ENCODE data around the gene OLFML2A.
"Not testable (repeated sequence)": the region's sequence is repeated elsewhere in the genome, so short reads cannot be mapped to it uniquely, and the experiment has no call there.

Gene OLFML2A

DNA sequence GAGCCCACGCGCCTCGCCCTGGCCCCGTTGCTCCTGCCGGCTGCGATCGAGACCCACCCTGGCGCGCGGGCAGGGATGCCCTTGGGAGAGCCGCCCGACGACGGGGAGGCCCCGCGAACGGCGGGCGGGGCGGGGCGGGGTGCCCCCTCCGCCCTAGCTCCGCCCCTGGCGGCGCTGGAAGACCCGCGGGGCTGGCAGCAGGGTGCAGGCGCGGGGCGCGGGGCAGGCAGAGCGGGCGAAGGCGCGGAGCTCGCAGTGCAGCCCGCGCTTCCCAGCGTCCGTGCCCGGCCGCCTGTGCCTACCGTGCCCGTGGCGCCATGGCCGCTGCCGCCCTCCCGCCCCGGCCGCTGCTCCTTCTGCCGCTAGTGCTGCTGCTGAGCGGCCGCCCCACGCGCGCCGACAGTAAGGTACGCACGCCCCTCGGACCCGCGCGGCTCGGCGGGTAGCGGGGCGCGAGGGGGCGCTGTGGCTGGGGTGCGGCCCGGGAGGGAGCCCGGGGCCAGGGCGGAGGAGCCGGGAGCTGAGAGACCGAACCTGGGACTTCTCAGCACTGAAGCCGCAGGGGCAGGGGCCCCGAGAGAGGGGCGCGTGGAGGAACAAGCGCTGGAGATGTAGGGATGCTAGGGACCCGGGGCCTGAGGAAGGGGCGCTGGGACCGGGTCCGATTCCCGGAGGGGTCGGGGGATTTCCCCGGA is at the start of gene OLFML2A:
OLFML2A (plus strand) TSS at position 180 of the 695 bp plus-strand sequence; CDS start at position 318, 138 bp downstream.
- Histone ChIP-seq H3K4me3 (ENCODE audit: low read length in 2 of 2) (peak within 1 kb of the TSS; percentile 67 to 75), H3K4me1 (ENCODE audit: control insufficient read depth, insufficient read depth, low read length) (peaks cover 46% of the 10 kb centered on the region), H3K9me3 (ENCODE audit: control insufficient read depth in 2 of 2, low read length in 2 of 2) (no peaks in the 10 kb centered on the region), H3K9ac (ENCODE audit: low read length in 2 of 2) (peak within 1 kb of the TSS; percentile 30 to 47), H3K36me3 (ENCODE audit: control insufficient read depth in 2 of 2, insufficient read depth in 2 of 2, low read length in 2 of 2) (no peaks in the 10 kb centered on the region), H3K27ac (ENCODE audit: low read length) (no peak within 1 kb of the TSS), H3K27me3 (ENCODE audit: control insufficient read depth in 1 of 2, insufficient read depth in 2 of 2, low read length in 2 of 2) (no peaks in the 10 kb centered on the region)

DNA sequence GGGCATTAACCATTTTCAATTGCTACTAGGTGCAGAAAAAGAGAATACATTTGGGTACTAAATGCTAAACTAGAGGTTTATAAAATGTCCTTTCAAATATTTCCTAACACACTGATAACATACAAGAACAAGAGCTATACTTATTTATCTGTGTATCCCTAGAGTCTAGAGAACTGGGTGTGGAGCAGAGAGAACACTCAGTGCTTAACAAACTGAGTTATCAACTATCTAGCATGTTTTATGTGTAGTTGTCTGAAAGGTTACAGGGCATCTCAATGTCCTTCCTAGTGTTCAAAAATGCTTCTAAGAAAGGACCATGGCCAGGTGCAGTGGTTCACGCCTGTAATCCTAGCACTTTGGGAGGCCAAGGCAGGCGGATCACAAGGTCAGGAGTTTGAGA is 46.2 kb upstream of the OLFML2A start:
- H3K4me1 ChIP-seq (ENCODE audit: control insufficient read depth, insufficient read depth, low read length) = no peaks in the 10 kb centered on the region
- H3K9ac ChIP-seq (ENCODE audit: low read length in 2 of 2) = no peak overlapping the region
- no peaks in the 10 kb centered on the region for H3K27me3 ChIP-seq (ENCODE audit: control insufficient read depth in 1 of 2, insufficient read depth in 2 of 2, low read length in 2 of 2)
- no peaks in the 10 kb centered on the region for H3K36me3 ChIP-seq (ENCODE audit: control insufficient read depth in 2 of 2, insufficient read depth in 2 of 2, low read length in 2 of 2)
- no peak overlapping the region for H3K4me3 ChIP-seq (ENCODE audit: low read length in 2 of 2)
- no peak overlapping the region for H3K27ac ChIP-seq (ENCODE audit: low read length)
- H3K9me3 ChIP-seq (ENCODE audit: control insufficient read depth in 2 of 2, low read length in 2 of 2) = no peaks in the 10 kb centered on the region

DNA sequence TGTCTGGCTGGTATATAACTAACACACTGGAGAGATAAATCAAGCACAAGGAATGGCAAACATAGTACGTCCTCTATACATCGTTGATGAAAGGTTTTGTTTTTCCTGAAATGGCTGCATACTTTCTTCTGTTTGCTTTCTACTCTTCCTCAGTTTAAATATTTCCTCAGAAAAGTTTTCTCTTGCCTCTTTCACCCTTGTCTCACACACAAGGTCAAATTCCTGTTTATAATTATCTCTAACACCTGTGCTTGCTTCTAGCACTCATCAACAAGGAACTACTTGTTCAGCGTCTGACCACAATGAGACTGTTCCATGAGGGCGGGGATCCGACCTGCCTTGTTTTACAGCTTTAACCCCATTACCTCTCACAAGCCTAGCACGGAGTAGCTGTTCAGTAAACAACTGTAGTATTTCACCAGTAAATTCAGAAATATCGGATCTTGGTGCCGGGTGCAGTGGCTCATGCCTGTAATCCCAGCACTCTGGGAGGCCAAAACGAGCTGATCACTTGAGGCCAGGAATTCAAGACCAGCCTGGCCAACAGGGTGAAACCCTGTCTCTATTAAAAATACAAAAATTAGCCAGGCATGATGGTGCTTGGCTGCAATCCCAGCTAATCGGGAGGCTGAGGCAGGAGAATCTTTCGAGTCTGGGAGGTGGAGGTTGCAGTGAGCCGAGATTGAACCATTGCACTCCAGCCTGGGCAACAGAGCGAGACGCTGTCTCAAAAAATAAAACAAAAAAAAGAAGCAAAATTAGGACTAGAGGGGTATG is 42.8 kb upstream of the OLFML2A start:
- no peaks in the 10 kb centered on the region for H3K36me3 ChIP-seq (ENCODE audit: control insufficient read depth in 2 of 2, insufficient read depth in 2 of 2, low read length in 2 of 2)
- no peaks in the 10 kb centered on the region for H3K9me3 ChIP-seq (ENCODE audit: control insufficient read depth in 2 of 2, low read length in 2 of 2)
- no peaks in the 10 kb centered on the region for H3K4me1 ChIP-seq (ENCODE audit: control insufficient read depth, insufficient read depth, low read length)
- no peak overlapping the region for H3K4me3 ChIP-seq (ENCODE audit: low read length in 2 of 2)
- no peak overlapping the region for H3K9ac ChIP-seq (ENCODE audit: low read length in 2 of 2)
- no peaks in the 10 kb centered on the region for H3K27me3 ChIP-seq (ENCODE audit: control insufficient read depth in 1 of 2, insufficient read depth in 2 of 2, low read length in 2 of 2)
- H3K27ac ChIP-seq (ENCODE audit: low read length) = no peak overlapping the region

GRCh38 chr9:124734741-124735083 is 42.2 kb upstream of the OLFML2A start:
- H3K36me3 ChIP-seq (ENCODE audit: control insufficient read depth in 2 of 2, insufficient read depth in 2 of 2, low read length in 2 of 2); H3K27ac ChIP-seq (ENCODE audit: low read length); H3K27me3 ChIP-seq (ENCODE audit: control insufficient read depth in 1 of 2, insufficient read depth in 2 of 2, low read length in 2 of 2); H3K4me1 ChIP-seq (ENCODE audit: control insufficient read depth, insufficient read depth, low read length); H3K9me3 ChIP-seq (ENCODE audit: control insufficient read depth in 2 of 2, low read length in 2 of 2); H3K4me3 ChIP-seq (ENCODE audit: low read length in 2 of 2); H3K9ac ChIP-seq (ENCODE audit: low read length in 2 of 2): not testable (repeated sequence)

- Histone ChIP-seq H3K4me1 (ENCODE audit: control insufficient read depth, insufficient read depth, low read length) (no peaks in the 10 kb centered on the region), H3K36me3 (ENCODE audit: control insufficient read depth in 2 of 2, insufficient read depth in 2 of 2, low read length in 2 of 2) (no peaks in the 10 kb centered on the region), H3K4me3 (ENCODE audit: low read length in 2 of 2) (no peak overlapping the region), H3K27me3 (ENCODE audit: control insufficient read depth in 1 of 2, insufficient read depth in 2 of 2, low read length in 2 of 2) (no peaks in the 10 kb centered on the region), H3K9ac (ENCODE audit: low read length in 2 of 2) (no peak overlapping the region), H3K9me3 (ENCODE audit: control insufficient read depth in 2 of 2, low read length in 2 of 2) (no peaks in the 10 kb centered on the region), H3K27ac (ENCODE audit: low read length) (no peak overlapping the region)
These were observed 41.8 kb upstream of the OLFML2A start for GRCh38 chr9:124735121-124735520.

GRCh38 chr9:124738075-124738474 is 38.9 kb upstream of the OLFML2A start:
- H3K36me3 ChIP-seq (ENCODE audit: control insufficient read depth in 2 of 2, insufficient read depth in 2 of 2, low read length in 2 of 2); H3K4me3 ChIP-seq (ENCODE audit: low read length in 2 of 2); H3K27ac ChIP-seq (ENCODE audit: low read length); H3K9me3 ChIP-seq (ENCODE audit: control insufficient read depth in 2 of 2, low read length in 2 of 2); H3K9ac ChIP-seq (ENCODE audit: low read length in 2 of 2); H3K27me3 ChIP-seq (ENCODE audit: control insufficient read depth in 1 of 2, insufficient read depth in 2 of 2, low read length in 2 of 2); H3K4me1 ChIP-seq (ENCODE audit: control insufficient read depth, insufficient read depth, low read length): not testable (repeated sequence)

DNA sequence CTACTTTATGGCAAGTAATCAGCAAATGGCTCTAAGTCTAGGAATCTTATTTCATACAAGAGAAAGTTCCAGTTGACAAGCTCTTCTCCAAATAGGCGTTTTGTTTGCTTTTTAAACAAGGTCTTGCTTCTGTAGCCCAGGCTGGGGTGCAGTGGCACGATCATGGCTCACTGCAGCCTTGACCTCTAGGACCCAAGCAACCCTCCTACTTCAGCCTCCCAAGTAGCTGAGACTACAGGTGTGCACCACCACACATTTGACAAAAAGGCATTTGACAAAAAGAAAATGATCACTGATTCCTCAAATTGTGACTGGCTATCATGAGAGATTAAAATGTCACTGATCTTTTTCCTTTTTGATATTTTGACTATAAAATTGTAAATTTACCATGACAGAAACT is 37.6 kb upstream of the OLFML2A start:
- no peaks in the 10 kb centered on the region for H3K4me1 ChIP-seq (ENCODE audit: control insufficient read depth, insufficient read depth, low read length)
- H3K27me3 ChIP-seq (ENCODE audit: control insufficient read depth in 1 of 2, insufficient read depth in 2 of 2, low read length in 2 of 2) = no peaks in the 10 kb centered on the region
- H3K36me3 ChIP-seq (ENCODE audit: control insufficient read depth in 2 of 2, insufficient read depth in 2 of 2, low read length in 2 of 2) = no peaks in the 10 kb centered on the region
- no peak overlapping the region for H3K9ac ChIP-seq (ENCODE audit: low read length in 2 of 2)
- no peak overlapping the region for H3K27ac ChIP-seq (ENCODE audit: low read length)
- no peaks in the 10 kb centered on the region for H3K9me3 ChIP-seq (ENCODE audit: control insufficient read depth in 2 of 2, low read length in 2 of 2)
- no peak overlapping the region for H3K4me3 ChIP-seq (ENCODE audit: low read length in 2 of 2)

GRCh38 chr9:124741149-124741548 is 35.8 kb upstream of the OLFML2A start:
- Histone ChIP-seq H3K27me3 (ENCODE audit: control insufficient read depth in 1 of 2, insufficient read depth in 2 of 2, low read length in 2 of 2) (no peaks in the 10 kb centered on the region), H3K36me3 (ENCODE audit: control insufficient read depth in 2 of 2, insufficient read depth in 2 of 2, low read length in 2 of 2) (no peaks in the 10 kb centered on the region), H3K9me3 (ENCODE audit: control insufficient read depth in 2 of 2, low read length in 2 of 2) (no peaks in the 10 kb centered on the region), H3K27ac (ENCODE audit: low read length) (no peak overlapping the region), H3K4me1 (ENCODE audit: control insufficient read depth, insufficient read depth, low read length) (no peaks in the 10 kb centered on the region), H3K9ac (ENCODE audit: low read length in 2 of 2) (no peak overlapping the region), H3K4me3 (ENCODE audit: low read length in 2 of 2) (no peak overlapping the region)

GRCh38 chr9:124741662-124742061 is 35.3 kb upstream of the OLFML2A start:
- Histone ChIP-seq H3K4me3 (ENCODE audit: low read length in 2 of 2) (no peak overlapping the region), H3K9me3 (ENCODE audit: control insufficient read depth in 2 of 2, low read length in 2 of 2) (no peaks in the 10 kb centered on the region), H3K27ac (ENCODE audit: low read length) (no peak overlapping the region), H3K27me3 (ENCODE audit: control insufficient read depth in 1 of 2, insufficient read depth in 2 of 2, low read length in 2 of 2) (no peaks in the 10 kb centered on the region), H3K9ac (ENCODE audit: low read length in 2 of 2) (no peak overlapping the region), H3K4me1 (ENCODE audit: control insufficient read depth, insufficient read depth, low read length) (no peaks in the 10 kb centered on the region), H3K36me3 (ENCODE audit: control insufficient read depth in 2 of 2, insufficient read depth in 2 of 2, low read length in 2 of 2) (no peaks in the 10 kb centered on the region)

- Histone ChIP-seq H3K36me3 (ENCODE audit: control insufficient read depth in 2 of 2, insufficient read depth in 2 of 2, low read length in 2 of 2) (no peaks in the 10 kb centered on the region), H3K27me3 (ENCODE audit: control insufficient read depth in 1 of 2, insufficient read depth in 2 of 2, low read length in 2 of 2) (no peaks in the 10 kb centered on the region), H3K4me3 (ENCODE audit: low read length in 2 of 2) (no peak overlapping the region), H3K27ac (ENCODE audit: low read length) (no peak overlapping the region), H3K9me3 (ENCODE audit: control insufficient read depth in 2 of 2, low read length in 2 of 2) (no peaks in the 10 kb centered on the region), H3K9ac (ENCODE audit: low read length in 2 of 2) (no peak overlapping the region), H3K4me1 (ENCODE audit: control insufficient read depth, insufficient read depth, low read length) (no peaks in the 10 kb centered on the region)
These were observed 34.0 kb upstream of the OLFML2A start for GRCh38 chr9:124742940-124743339.

DNA sequence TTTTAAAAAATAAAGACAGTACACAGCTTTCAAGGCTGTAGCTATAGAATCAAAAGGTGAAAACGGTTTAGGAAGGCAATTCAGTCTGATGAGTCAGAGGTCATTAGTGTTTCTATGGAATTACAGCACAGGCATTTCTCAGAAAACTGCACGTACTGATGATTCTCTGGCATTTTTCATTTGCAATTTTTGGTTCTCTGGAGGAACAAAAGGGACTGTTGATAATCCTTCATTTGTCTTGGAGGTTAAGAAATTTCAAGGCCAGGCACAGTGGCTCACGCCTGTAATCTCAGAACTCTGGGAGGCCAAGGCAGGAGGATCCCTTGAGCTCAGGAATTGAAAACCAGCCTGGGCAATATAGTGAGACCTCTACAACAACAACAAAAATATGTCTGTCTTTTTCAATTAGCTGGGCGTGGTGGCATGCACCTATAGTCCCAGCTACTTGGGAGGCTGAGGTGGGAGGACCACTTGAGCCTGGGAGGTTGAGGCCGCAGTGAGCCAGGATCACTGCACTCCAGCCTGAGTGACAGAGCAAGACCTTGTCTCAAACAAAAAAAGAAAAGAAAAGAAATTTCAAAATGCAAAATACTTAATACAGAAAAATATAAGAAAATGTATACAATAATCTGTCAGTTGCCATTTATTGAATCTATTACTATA is 33.1 kb upstream of the OLFML2A start:
- no peak overlapping the region for H3K27ac ChIP-seq (ENCODE audit: low read length)
- no peak overlapping the region for H3K4me3 ChIP-seq (ENCODE audit: low read length in 2 of 2)
- H3K4me1 ChIP-seq (ENCODE audit: control insufficient read depth, insufficient read depth, low read length) = no peaks in the 10 kb centered on the region
- no peaks in the 10 kb centered on the region for H3K36me3 ChIP-seq (ENCODE audit: control insufficient read depth in 2 of 2, insufficient read depth in 2 of 2, low read length in 2 of 2)
- H3K9me3 ChIP-seq (ENCODE audit: control insufficient read depth in 2 of 2, low read length in 2 of 2) = no peaks in the 10 kb centered on the region
- no peak overlapping the region for H3K9ac ChIP-seq (ENCODE audit: low read length in 2 of 2)
- H3K27me3 ChIP-seq (ENCODE audit: control insufficient read depth in 1 of 2, insufficient read depth in 2 of 2, low read length in 2 of 2) = no peaks in the 10 kb centered on the region

Data from stomach smooth muscle (tissue), 2 donors.